Suppressor macrophage treated with lipopolysaccharide for 1 hour (primary cell): Measurements from ENCODE around the gene SCUBE2.
"Not testable (repeated sequence)": the region's sequence is repeated elsewhere in the genome, so short reads cannot be mapped to it uniquely, and the experiment has no call there.

ENCODE experiments used
- DNase-seq, 3 donors: peaks; one replicate each; pipeline ENCODE4 v3.0.0-alpha.2; 2020 to 2022

SCUBE2 gene

GRCh38 chr11:9104580-9104979, 13.2 kb upstream of the SCUBE2 start:
- no peak for DNase-seq

GRCh38 chr11:9103542-9104276, 12.3 kb upstream of the SCUBE2 start:
- DNase-seq, result no peak

- DNase-seq, result no peak
These were observed 8.2 kb upstream of the SCUBE2 start for GRCh38 chr11:9099617-9100016.

GRCh38 chr11:9098455-9098854, 7.1 kb upstream of the SCUBE2 start:
- DNase-seq, result not testable (repeated sequence)

- DNase-seq, result not testable (repeated sequence)
These were observed 6.0 kb upstream of the SCUBE2 start for GRCh38 chr11:9097186-9097943.

- no peak for DNase-seq
These were observed 5.0 kb upstream of the SCUBE2 start for GRCh38 chr11:9096427-9096826.

- DNase-seq, result peak in 2 of 3 donors; percentile 41 to 48
These were observed 4.0 kb upstream of the SCUBE2 start for GRCh38 chr11:9095421-9095820.

- DNase-seq, result no peak
These were observed 3.0 kb upstream of the SCUBE2 start for GRCh38 chr11:9094420-9094819.

- peak; percentile 39 for DNase-seq
These were observed 1.7 kb upstream of the SCUBE2 start for GRCh38 chr11:9092853-9093778.

GRCh38 chr11:9092072-9092471, 673 bp upstream of the SCUBE2 start:
- no peak for DNase-seq

GRCh38 chr11:9090488-9091043, 833 bp downstream of the SCUBE2 start:
- peak in 1 of 3 donors; percentile 22 for DNase-seq

GRCh38 chr11:9089636-9090035, 1.8 kb downstream of the SCUBE2 start:
- DNase-seq, result no peak

- no peak for DNase-seq
These were observed 2.3 kb downstream of the SCUBE2 start for GRCh38 chr11:9089061-9089460.

- no peak for DNase-seq
These were observed 8.8 kb downstream of the SCUBE2 start for GRCh38 chr11:9082575-9082974.

- DNase-seq, result no peak
These were observed 10.2 kb downstream of the SCUBE2 start for GRCh38 chr11:9081153-9081552.

GRCh38 chr11:9078113-9079086, 13.0 kb downstream of the SCUBE2 start:
- DNase-seq, result peak in 1 of 3 donors; percentile 8

GRCh38 chr11:9077164-9077563, 14.2 kb downstream of the SCUBE2 start:
- DNase-seq, result no peak

GRCh38 chr11:9076661-9077060, 14.7 kb downstream of the SCUBE2 start:
- DNase-seq, result no peak

GRCh38 chr11:9076046-9076445, 15.4 kb downstream of the SCUBE2 start:
- no peak for DNase-seq

- no peak for DNase-seq
These were observed 15.8 kb downstream of the SCUBE2 start for GRCh38 chr11:9075556-9075955.

- no peak for DNase-seq
These were observed 16.9 kb downstream of the SCUBE2 start for GRCh38 chr11:9074338-9075029.
